CD8-positive, alpha-beta memory T cell (primary cell): ENCODE results near the gene MAGI1. TPM values are rescaled to one million over a fixed set of nuclear protein-coding genes. Genes with fewer than 3 reads are reported as not detected.

Experiments
- CTCF ChIA-PET: fragments of 350-600 bp; sonication (Branson Sonifier 250); formaldehyde crosslinking; loops from one replicate; lab custom pipeline; 2021; ENCODE audit warnings: antibody characterized with exemption; lab: Charles Lee
- POLR2A ChIA-PET: fragments of 350-600 bp; sonication (Branson Sonifier 250); formaldehyde crosslinking; loops from one replicate; lab custom pipeline; 2021; ENCODE audit warnings: antibody characterized with exemption; lab: Charles Lee
- DNase-seq, 5 donors: peaks; one replicate each; pipeline versions ENCODE4 v3.0.0 to v3.0.0-alpha.2; 2020 to 2022; ENCODE audit warnings: mixed read lengths in 1 of 5
- H3K27ac ChIP-seq: one replicate; pipeline ENCODE4 v1.7.0; 2013; ENCODE audit warnings: low read depth, mild to moderate bottlenecking, low read length, moderate library complexity
- H3K27me3 ChIP-seq: 2 replicates; pipeline ENCODE4 v1.7.0; 2013; ENCODE audit warnings: low read length, mild to moderate bottlenecking; ENCODE audit not compliant: insufficient read depth, poor library complexity, severe bottlenecking
- H3K36me3 ChIP-seq: 2 replicates; pipeline ENCODE4 v1.7.0; 2013; ENCODE audit warnings: mild to moderate bottlenecking, low read length, moderate library complexity; ENCODE audit not compliant: insufficient read depth
- H3K4me1 ChIP-seq: 2 replicates; pipeline ENCODE4 v1.7.0; 2013; ENCODE audit warnings: mild to moderate bottlenecking, low read length, moderate library complexity; ENCODE audit not compliant: insufficient read depth
- H3K4me3 ChIP-seq: 2 replicates; pipeline ENCODE4 v1.7.0; 2013; ENCODE audit warnings: mild to moderate bottlenecking, low read length
- H3K9me3 ChIP-seq: 2 replicates; pipeline ENCODE4 v1.7.0; 2013; ENCODE audit warnings: mild to moderate bottlenecking, low read length
- H3K27ac Mint-ChIP-seq, 8 donors: one replicate each; pipeline ENCODE4 v1.8.0; 2020 to 2021; ENCODE audit warnings: mixed read lengths in 8 of 8, mild to moderate bottlenecking in 6 of 8, inconsistent platforms in 3 of 8, moderate library complexity in 3 of 8
- H3K27me3 Mint-ChIP-seq, 2 donors: one replicate each; pipeline ENCODE4 v1.8.0; 2020 to 2021; ENCODE audit warnings: mixed read lengths in 2 of 2, mild to moderate bottlenecking in 1 of 2, moderate library complexity in 1 of 2
- H3K36me3 Mint-ChIP-seq, 3 donors: one replicate each; pipeline ENCODE4 v1.8.0; 2020 to 2021; ENCODE audit warnings: mixed read lengths in 3 of 3, inconsistent platforms in 1 of 3, mild to moderate bottlenecking in 1 of 3
- H3K4me1 Mint-ChIP-seq, 3 donors: one replicate each; pipeline ENCODE4 v1.8.0; 2020 to 2021; ENCODE audit warnings: mixed read lengths in 3 of 3, inconsistent platforms in 1 of 3, mild to moderate bottlenecking in 1 of 3
- H3K4me3 Mint-ChIP-seq, 7 donors: one replicate each; pipeline ENCODE4 v1.8.0; 2020 to 2021; ENCODE audit warnings: mixed read lengths in 7 of 7, mild to moderate bottlenecking in 6 of 7, moderate library complexity in 4 of 7, inconsistent platforms in 2 of 7
- H3K9me3 Mint-ChIP-seq, 5 donors: one replicate each; pipeline ENCODE4 v1.8.0; 2020 to 2022; ENCODE audit warnings: mixed read lengths in 5 of 5, mild to moderate bottlenecking in 3 of 5, moderate library complexity in 2 of 5, inconsistent platforms in 1 of 5
- polyA plus RNA-seq: library from polyadenylated mRNA; unstranded; fragments of 300-500 nt; fragmentation: Illumina TruSeq; gene quantifications from one replicate; pipeline ENCODE4 v1.2.3, GENCODE V29; 2021
- total RNA-seq, 2 experiments: library from RNA; stranded (reverse); gene quantifications; one replicate each; pipeline ENCODE4 v1.2.3, GENCODE V29; 2021

MAGI1 gene
- total and polyA plus RNA-seq, 3 experiments from 2014 or later: 0.15 to 0.42 TPM; not detected in 1

- Mint-ChIP-seq H3K4me3 (no peak overlapping the region), H3K36me3 (no peaks in the 10 kb centered on the region), H3K4me1 (no peaks in the 10 kb centered on the region), H3K27me3 (peaks cover 0 to 2% of the 10 kb centered on the region in 2 donors), H3K27ac (no peak overlapping the region), H3K9me3 (peaks cover 0 to 13% (median 2%) of the 10 kb centered on the region in 5 donors)
- Histone ChIP-seq H3K27me3 (no peaks in the 10 kb centered on the region), H3K27ac (no peak overlapping the region), H3K4me3 (no peak overlapping the region), H3K36me3 (no peaks in the 10 kb centered on the region), H3K9me3 (no peaks in the 10 kb centered on the region), H3K4me1 (no peaks in the 10 kb centered on the region)
- ChIA-PET POLR2A (no interaction called here), CTCF (no interaction called here)
- DNase-seq: no peak
These were observed 253.6 kb downstream of the MAGI1 start for GRCh38 chr3:65785065-65785645.

- H3K36me3 Mint-ChIP-seq: no peaks in the 10 kb centered on the region
- H3K27ac Mint-ChIP-seq: no peak overlapping the region
- no peak overlapping the region for H3K4me3 Mint-ChIP-seq
- H3K27me3 Mint-ChIP-seq: peaks cover 0 to 3% of the 10 kb centered on the region in 2 donors
- CTCF ChIA-PET: no interaction called here
- Histone ChIP-seq H3K4me3 (no peak overlapping the region), H3K36me3 (no peaks in the 10 kb centered on the region), H3K27me3 (no peaks in the 10 kb centered on the region), H3K4me1 (no peaks in the 10 kb centered on the region), H3K27ac (no peak overlapping the region), H3K9me3 (no peaks in the 10 kb centered on the region)
- H3K4me1 Mint-ChIP-seq: no peaks in the 10 kb centered on the region
- POLR2A ChIA-PET: no interaction called here
- DNase-seq: no peak
- H3K9me3 Mint-ChIP-seq: peaks cover 0 to 13% (median 2%) of the 10 kb centered on the region in 5 donors
These were observed 255.6 kb downstream of the MAGI1 start for GRCh38 chr3:65783117-65783516.

- no peaks in the 10 kb centered on the region for H3K36me3 Mint-ChIP-seq
- no peaks in the 10 kb centered on the region for H3K9me3 ChIP-seq
- H3K27ac ChIP-seq: no peak overlapping the region
- no peaks in the 10 kb centered on the region for H3K27me3 ChIP-seq
- H3K4me3 Mint-ChIP-seq: no peak overlapping the region
- no peaks in the 10 kb centered on the region for H3K4me1 ChIP-seq
- no peaks in the 10 kb centered on the region for H3K36me3 ChIP-seq
- ChIA-PET CTCF (no interaction called here), POLR2A (no interaction called here)
- no peak overlapping the region for H3K27ac Mint-ChIP-seq
- no peak for DNase-seq
- H3K4me1 Mint-ChIP-seq: no peaks in the 10 kb centered on the region
- peaks cover 0 to 3% of the 10 kb centered on the region in 2 donors for H3K27me3 Mint-ChIP-seq
- H3K4me3 ChIP-seq: no peak overlapping the region
- H3K9me3 Mint-ChIP-seq: peaks cover 0 to 5% (median 2%) of the 10 kb centered on the region in 5 donors
These were observed 257.1 kb downstream of the MAGI1 start for GRCh38 chr3:65781594-65781993.

- ChIA-PET POLR2A (no interaction called here), CTCF (no interaction called here)
- H3K36me3 Mint-ChIP-seq: no peaks in the 10 kb centered on the region
- no peak overlapping the region for H3K27ac ChIP-seq
- H3K9me3 Mint-ChIP-seq: peaks cover 0 to 4% (median 2%) of the 10 kb centered on the region in 5 donors
- H3K27ac Mint-ChIP-seq: no peak overlapping the region
- H3K4me1 Mint-ChIP-seq: no peaks in the 10 kb centered on the region
- no peak for DNase-seq
- H3K4me1 ChIP-seq: no peaks in the 10 kb centered on the region
- H3K27me3 ChIP-seq: no peaks in the 10 kb centered on the region
- peaks cover 0 to 3% of the 10 kb centered on the region in 2 donors for H3K27me3 Mint-ChIP-seq
- H3K4me3 ChIP-seq: no peak overlapping the region
- no peaks in the 10 kb centered on the region for H3K36me3 ChIP-seq
- H3K9me3 ChIP-seq: no peaks in the 10 kb centered on the region
- H3K4me3 Mint-ChIP-seq: no peak overlapping the region
These were observed 259.3 kb downstream of the MAGI1 start for GRCh38 chr3:65779390-65779789.

GRCh38 chr3:65778968-65779367 lies 259.8 kb downstream of the MAGI1 start:
- Histone ChIP-seq H3K27me3 (no peaks in the 10 kb centered on the region), H3K27ac (no peak overlapping the region), H3K4me1 (no peaks in the 10 kb centered on the region), H3K4me3 (no peak overlapping the region), H3K9me3 (no peaks in the 10 kb centered on the region), H3K36me3 (no peaks in the 10 kb centered on the region)
- H3K4me3 Mint-ChIP-seq: no peak overlapping the region
- CTCF ChIA-PET: no interaction called here
- H3K9me3 Mint-ChIP-seq: peaks cover 0 to 4% (median 2%) of the 10 kb centered on the region in 5 donors
- POLR2A ChIA-PET: no interaction called here
- H3K36me3 Mint-ChIP-seq: no peaks in the 10 kb centered on the region
- H3K4me1 Mint-ChIP-seq: no peaks in the 10 kb centered on the region
- H3K27ac Mint-ChIP-seq: no peak overlapping the region
- no peak for DNase-seq
- H3K27me3 Mint-ChIP-seq: peaks cover 0 to 3% of the 10 kb centered on the region in 2 donors

- ChIA-PET POLR2A (no interaction called here), CTCF (no interaction called here)
- H3K27me3 Mint-ChIP-seq: peaks cover 0 to 3% of the 10 kb centered on the region in 2 donors
- H3K4me3 Mint-ChIP-seq: no peak overlapping the region
- H3K9me3 Mint-ChIP-seq: no peaks in the 10 kb centered on the region
- Histone ChIP-seq H3K4me1 (no peaks in the 10 kb centered on the region), H3K36me3 (no peaks in the 10 kb centered on the region), H3K27ac (no peak overlapping the region), H3K27me3 (no peaks in the 10 kb centered on the region), H3K9me3 (no peaks in the 10 kb centered on the region), H3K4me3 (no peak overlapping the region)
- DNase-seq: no peak
- H3K36me3 Mint-ChIP-seq: no peaks in the 10 kb centered on the region
- no peak overlapping the region for H3K27ac Mint-ChIP-seq
- H3K4me1 Mint-ChIP-seq: no peaks in the 10 kb centered on the region
These were observed 261.7 kb downstream of the MAGI1 start for GRCh38 chr3:65777050-65777449.

- H3K4me3 ChIP-seq: no peak overlapping the region
- Mint-ChIP-seq H3K9me3 (no peaks in the 10 kb centered on the region), H3K4me3 (no peak overlapping the region), H3K36me3 (no peaks in the 10 kb centered on the region), H3K4me1 (no peaks in the 10 kb centered on the region), H3K27ac (no peak overlapping the region), H3K27me3 (peaks cover 0 to 3% of the 10 kb centered on the region in 2 donors)
- H3K9me3 ChIP-seq: no peaks in the 10 kb centered on the region
- H3K4me1 ChIP-seq: no peaks in the 10 kb centered on the region
- CTCF ChIA-PET: no interaction called here
- DNase-seq: no peak
- POLR2A ChIA-PET: no interaction called here
- no peaks in the 10 kb centered on the region for H3K27me3 ChIP-seq
- no peak overlapping the region for H3K27ac ChIP-seq
- no peaks in the 10 kb centered on the region for H3K36me3 ChIP-seq
These were observed 262.2 kb downstream of the MAGI1 start for GRCh38 chr3:65776494-65776893.

GRCh38 chr3:65776081-65776480 lies 262.6 kb downstream of the MAGI1 start:
- H3K36me3 ChIP-seq: no peaks in the 10 kb centered on the region
- Mint-ChIP-seq H3K27me3 (peaks cover 0 to 3% of the 10 kb centered on the region in 2 donors), H3K27ac (no peak overlapping the region), H3K4me3 (no peak overlapping the region), H3K36me3 (no peaks in the 10 kb centered on the region), H3K9me3 (no peaks in the 10 kb centered on the region), H3K4me1 (no peaks in the 10 kb centered on the region)
- H3K9me3 ChIP-seq: no peaks in the 10 kb centered on the region
- no peak overlapping the region for H3K27ac ChIP-seq
- no peaks in the 10 kb centered on the region for H3K4me1 ChIP-seq
- DNase-seq: no peak
- POLR2A ChIA-PET: no interaction called here
- CTCF ChIA-PET: no interaction called here
- no peaks in the 10 kb centered on the region for H3K27me3 ChIP-seq
- no peak overlapping the region for H3K4me3 ChIP-seq
